Retinal pigment epithelial cell (primary cell): Measurements from ENCODE around the gene DLG5.

ENCODE experiments used
- DNase-seq: peaks from one replicate; pipeline ENCODE4 v3.0.0-alpha.2; 2010; ENCODE audit warnings: low read depth
- H3K4me3 ChIP-seq: 2 replicates; pipeline ENCODE4 v1.5.1; 2011; ENCODE audit warnings: mild to moderate bottlenecking, low read length, control low read depth, moderate library complexity
- CTCF ChIP-seq: conservative IDR thresholded peaks from 2 replicates; pipeline ENCODE4 v1.5.1; 2011; ENCODE audit warnings: low read depth, low read length, control low read depth, inconsistent platforms

The DLG5 gene

GRCh38 chr10:77801474-77802161 lies 124.9 kb downstream of the DLG5 start:
- no peak for TF ChIP-seq CTCF
- peak; percentile 6 for DNase-seq
- no peak overlapping the region for H3K4me3 ChIP-seq

- TF ChIP-seq CTCF: no peak
- no peak overlapping the region for H3K4me3 ChIP-seq
- no peak for DNase-seq
Observed at GRCh38 chr10:77800738-77801266, 125.8 kb downstream of the DLG5 start.

GRCh38 chr10:77800320-77800719 lies 126.2 kb downstream of the DLG5 start:
- no peak for TF ChIP-seq CTCF
- DNase-seq: no peak

GRCh38 chr10:77799352-77799751 lies 127.2 kb downstream of the DLG5 start:
- no peak for DNase-seq
- no peak for TF ChIP-seq CTCF
- no peak overlapping the region for H3K4me3 ChIP-seq

More at GRCh38 chr10:77800320-77800719, 126.2 kb downstream of the DLG5 start:
- H3K4me3 ChIP-seq: no peak overlapping the region

- no peak for DNase-seq
- no peak overlapping the region for H3K4me3 ChIP-seq
- TF ChIP-seq CTCF: no peak
Observed at GRCh38 chr10:77798940-77799339, 127.6 kb downstream of the DLG5 start.

- DNase-seq: no peak
- no peak overlapping the region for H3K4me3 ChIP-seq
- TF ChIP-seq CTCF: no peak
Observed at GRCh38 chr10:77796311-77796915, 130.1 kb downstream of the DLG5 start.
